HCT116 (cell line): ENCODE results near the gene CLEC20A. TPM values are rescaled to one million over a fixed set of nuclear protein-coding genes. Genes with fewer than 3 reads are reported as not detected.

Experiments
- ATAC-seq: fragments of 200-7000 bp; cut with Tn5 transposase; 2 replicates; pipeline ENCODE4 v1.9.1; 2020; ENCODE audit warnings: mild to moderate bottlenecking, moderate library complexity
- BruUV-seq: library from RNA; stranded (reverse); fragments of 400-500 nt; replicated peaks from 2 replicates; lab custom pipeline; 2021; lab: Mats Ljungman, UMichigan
- CTCF ChIA-PET: fragments of 300-600 bp; sonication (Branson Sonifier 250); formaldehyde crosslinking; loops from one replicate; lab custom pipeline; 2021; ENCODE audit warnings: antibody characterized with exemption; lab: Charles Lee
- POLR2A ChIA-PET: fragments of 300-600, 350-600 bp; sonication (Branson Sonifier 250); formaldehyde crosslinking; loops from one replicate; lab custom pipeline; 2021; ENCODE audit warnings: antibody characterized with exemption; lab: Charles Lee
- RAD21 ChIA-PET, 2 experiments: fragments of 300-600 bp; sonication (Branson Sonifier 250); formaldehyde crosslinking; loops; one replicate each; lab custom pipeline; 2023; ENCODE audit warnings: low total read pairs in 2 of 2; ENCODE audit not compliant: uncharacterized antibody in 2 of 2, unreplicated experiment in 2 of 2, low non-redundant PET in 1 of 2; lab: Charles Lee
- DNase-seq: peaks from one replicate; pipeline ENCODE4 v3.0.0-alpha.2; 2010; ENCODE audit warnings: low read depth, low spot score
- H2AFZ ChIP-seq: fragments of 200-600 bp; shearing (Covaris generic), sonication (generic); 2 replicates; pipeline ENCODE4 v1.6.1; 2017; ENCODE audit warnings: low read depth, mixed run types, mixed read lengths, antibody characterized with exemption, low read length; ENCODE audit not compliant: poor library complexity, severe bottlenecking
- H3K27ac ChIP-seq: 2 replicates; pipeline ENCODE4 v1.5.1; 2012; ENCODE audit warnings: low read depth, low read length
- H3K27me3 ChIP-seq: fragments of 200-600 bp; sonication (generic); 2 replicates; pipeline ENCODE4 v1.6.1; 2016; ENCODE audit warnings: mixed run types, low read length, mixed read lengths; ENCODE audit not compliant: insufficient read depth
- H3K36me3 ChIP-seq, 2 experiments: fragments of 200-500 bp in 1 of 2; fragments of 200-600 bp in 1 of 2; sonication (Bioruptor generic) in 1 of 2; sonication (generic) in 1 of 2; 2 replicates each; pipeline versions ENCODE4 v1.5.1 to v1.6.1; 2014 to 2016; ENCODE audit warnings: low read length in 2 of 2, inconsistent platforms in 1 of 2, mixed read lengths in 1 of 2, mixed run types in 1 of 2; ENCODE audit not compliant: insufficient read depth in 2 of 2, control insufficient read depth in 1 of 2
- H3K4me1 ChIP-seq, 2 experiments: fragments of 200-600 bp in 1 of 2; sonication (generic) in 1 of 2; 2 replicates each; pipeline versions ENCODE4 v1.5.1 to v1.6.1; 2012 to 2017; ENCODE audit warnings: low read length in 2 of 2, inconsistent platforms in 1 of 2, mild to moderate bottlenecking in 1 of 2, mixed read lengths in 1 of 2, mixed run types in 1 of 2, moderate library complexity in 1 of 2; ENCODE audit not compliant: insufficient read depth in 2 of 2, control insufficient read depth in 1 of 2
- H3K4me2 ChIP-seq: fragments of 200-600 bp; sonication (generic); 2 replicates; pipeline ENCODE4 v1.6.1; 2017; ENCODE audit warnings: mixed run types, low read length, mixed read lengths
- H3K4me3 ChIP-seq, 2 experiments: fragments of 200-600 bp in 1 of 2; sonication (generic) in 1 of 2; replicated peaks in 1 of 2; 2 replicates each; pipeline ENCODE4 v1.5.1; 2011 to 2016; ENCODE audit warnings: low read length in 2 of 2, control low read depth in 1 of 2, low read depth in 1 of 2, mild to moderate bottlenecking in 1 of 2, mixed read lengths in 1 of 2, mixed run types in 1 of 2
- H3K79me2 ChIP-seq: fragments of 200-600 bp; sonication (generic); 2 replicates; pipeline ENCODE4 v1.6.1; 2017; ENCODE audit warnings: mild to moderate bottlenecking, mixed run types, low read length, moderate library complexity, mixed read lengths; ENCODE audit not compliant: insufficient read depth
- H3K9ac ChIP-seq: fragments of 200-600 bp; sonication (generic); 2 replicates; pipeline ENCODE4 v1.6.1; 2016; ENCODE audit warnings: low read length, mixed read lengths
- H3K9me2 ChIP-seq: fragments of 200-600 bp; sonication (generic), shearing (Covaris generic); 2 replicates; pipeline ENCODE4 v1.6.1; 2017; ENCODE audit warnings: mixed run types, mild to moderate bottlenecking, moderate library complexity; ENCODE audit not compliant: insufficient read depth
- H3K9me3 ChIP-seq, 2 experiments: fragments of 200-500 bp in 1 of 2; fragments of 200-600 bp in 1 of 2; sonication (Bioruptor generic) in 1 of 2; sonication (generic) in 1 of 2; 2 replicates each; pipeline ENCODE4 v1.6.1; 2014 to 2017; ENCODE audit warnings: low read length in 2 of 2, mixed read lengths in 2 of 2, inconsistent platforms in 1 of 2, low read depth in 1 of 2, mild to moderate bottlenecking in 1 of 2, mixed run types in 1 of 2, moderate library complexity in 1 of 2; ENCODE audit not compliant: control insufficient read depth in 1 of 2, insufficient read depth in 1 of 2
- H4K20me1 ChIP-seq: fragments of 200-600 bp; sonication (generic), shearing (Covaris generic); 2 replicates; pipeline ENCODE4 v1.6.1; 2017; ENCODE audit warnings: mixed run types, mild to moderate bottlenecking, moderate library complexity; ENCODE audit not compliant: insufficient read depth
- CEBPB ChIP-seq: IDR thresholded peaks from 2 replicates; pipeline ENCODE4 v1.6.1; 2012; ENCODE audit warnings: low read depth
- EGR1 ChIP-seq: IDR thresholded peaks from 2 replicates; pipeline ENCODE4 v1.6.1; 2012; ENCODE audit warnings: low read depth
- ELF1 ChIP-seq: IDR thresholded peaks from 2 replicates; pipeline ENCODE4 v1.6.1; 2012; ENCODE audit warnings: low read depth, borderline replicate concordance
- EZH2 ChIP-seq: fragments of 200-600 bp; sonication (generic); IDR thresholded peaks from 2 replicates; pipeline ENCODE4 v1.6.1; 2017; ENCODE audit warnings: antibody characterized with exemption, mixed run types
- EZH2phosphoT487 ChIP-seq: fragments of 200-600 bp; IDR thresholded peaks from 2 replicates; pipeline ENCODE4 v1.6.1; 2018; ENCODE audit warnings: antibody characterized with exemption, borderline replicate concordance
- REST ChIP-seq: IDR thresholded peaks from 2 replicates; pipeline ENCODE4 v1.6.1; 2012; ENCODE audit warnings: low read depth
- SIN3A ChIP-seq: IDR thresholded peaks from 2 replicates; pipeline ENCODE4 v1.6.1; 2012; ENCODE audit warnings: low read depth
- SRF ChIP-seq: IDR thresholded peaks from 2 replicates; pipeline ENCODE4 v1.6.1; 2012; ENCODE audit warnings: low read depth
- intact Hi-C: fragments of 100-400 bp; cut with micrococcal nuclease; formaldehyde crosslinking; loops from 2 replicates; pipeline ENCODE4 v1.10.0; 2022
- total RNA-seq: library from RNA; stranded (reverse); gene quantifications from one replicate; pipeline ENCODE4 v1.2.1, GENCODE V29; 2021; ENCODE audit not compliant: unreplicated experiment
- TF ChIP-seq, protein P1 (sequence below): IDR thresholded peaks from 2 replicates; pipeline ENCODE4 v1.6.1; 2012

The CLEC20A gene
- total RNA-seq, 1 experiment from 2014 or later: not detected

DNA sequence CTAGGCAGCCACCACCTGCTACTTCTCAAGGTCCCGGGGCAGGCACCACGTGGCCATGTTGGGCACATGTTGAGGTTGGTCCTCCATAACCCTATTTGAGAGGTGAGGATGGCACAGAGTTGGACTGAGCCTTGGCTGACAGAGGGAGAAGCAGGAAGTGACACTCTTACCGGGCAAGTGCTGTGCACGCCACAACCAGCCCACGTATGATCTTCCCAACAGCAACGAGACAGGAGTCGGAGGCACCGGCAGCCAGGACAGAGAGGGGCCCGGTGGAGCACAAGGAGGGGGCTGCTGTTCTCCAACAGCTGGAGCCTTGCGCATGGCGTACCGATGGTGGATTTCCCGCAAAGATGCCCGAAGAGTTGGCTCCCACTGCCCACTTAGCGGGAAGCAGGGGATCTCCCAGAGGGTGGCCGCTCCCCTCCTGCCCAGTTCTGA, 3.4 kb downstream of the CLEC20A start:
- H3K4me3 ChIP-seq: no peak overlapping the region
- POLR2A ChIA-PET: no interaction called here
- H3K36me3 ChIP-seq: no peaks in the 10 kb centered on the region
- RAD21 ChIA-PET: no interaction called here
- TF ChIP-seq CEBPB: no peak
- TF ChIP-seq SIN3A: no peak
- no peak for TF ChIP-seq EZH2phosphoT487
- TF ChIP-seq ELF1: no peak
- TF ChIP-seq, protein P1, sequence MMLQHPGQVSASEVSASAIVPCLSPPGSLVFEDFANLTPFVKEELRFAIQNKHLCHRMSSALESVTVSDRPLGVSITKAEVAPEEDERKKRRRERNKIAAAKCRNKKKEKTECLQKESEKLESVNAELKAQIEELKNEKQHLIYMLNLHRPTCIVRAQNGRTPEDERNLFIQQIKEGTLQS: no peak
- no peak for TF ChIP-seq SRF
- TF ChIP-seq REST: no peak
- TF ChIP-seq EGR1: no peak
- no peak for TF ChIP-seq EZH2
- H4K20me1 ChIP-seq: no peaks in the 10 kb centered on the region
- H3K79me2 ChIP-seq: no peaks in the 10 kb centered on the region
- no TSS peak for BruUV-seq
- H3K4me2 ChIP-seq: no peak overlapping the region
- CTCF ChIA-PET: interaction anchor here (3.0 kb wide), 1 partner anchor 8 kb away, joined by 15 read pairs; no protein-coding TSS in a partner anchor
- H3K27me3 ChIP-seq: no peaks in the 10 kb centered on the region
- intact Hi-C loops: no loop called here
- DNase-seq (no peak), ATAC-seq (no peak)
- H3K9me2 ChIP-seq: no peaks in the 10 kb centered on the region
- no peak overlapping the region for H2AFZ ChIP-seq
- no peaks in the 10 kb centered on the region for H3K4me1 ChIP-seq
- no peak overlapping the region for H3K9ac ChIP-seq
- H3K9me3 ChIP-seq: no peaks in the 10 kb centered on the region
- no peak overlapping the region for H3K27ac ChIP-seq
